NT2/D1 (cell line): ENCODE results near the gene MYOZ1.

Source experiments
- SUZ12 ChIP-seq: IDR thresholded peaks from 2 replicates; pipeline ENCODE4 v1.6.1; 2011; ENCODE audit not compliant: insufficient read length, insufficient read depth; ENCODE audit errors: extremely low read depth
- YY1 ChIP-seq: IDR thresholded peaks from 2 replicates; pipeline ENCODE4 v1.6.1; 2011; ENCODE audit not compliant: insufficient read length, insufficient read depth
- ZNF274 ChIP-seq: IDR thresholded peaks from 2 replicates; pipeline ENCODE4 v1.6.1; 2011; ENCODE audit warnings: mild to moderate bottlenecking, low read depth, low read length

- TF ChIP-seq ZNF274 (no peak), YY1 (no peak), SUZ12 (no peak)
These were observed 18.2 kb downstream of the MYOZ1 start for GRCh38 chr10:73623056-73623455.
